Fibroblast of the conjunctiva (primary cell): ENCODE results near the gene DNAJB7.
"Not testable (repeated sequence)": the region's sequence is repeated elsewhere in the genome, so short reads cannot be mapped to it uniquely, and the experiment has no call there.

Experiments
- DNase-seq: peaks from one replicate; pipeline ENCODE4 v3.0.0-alpha.2; 2010; ENCODE audit warnings: low read depth

Gene DNAJB7

DNA sequence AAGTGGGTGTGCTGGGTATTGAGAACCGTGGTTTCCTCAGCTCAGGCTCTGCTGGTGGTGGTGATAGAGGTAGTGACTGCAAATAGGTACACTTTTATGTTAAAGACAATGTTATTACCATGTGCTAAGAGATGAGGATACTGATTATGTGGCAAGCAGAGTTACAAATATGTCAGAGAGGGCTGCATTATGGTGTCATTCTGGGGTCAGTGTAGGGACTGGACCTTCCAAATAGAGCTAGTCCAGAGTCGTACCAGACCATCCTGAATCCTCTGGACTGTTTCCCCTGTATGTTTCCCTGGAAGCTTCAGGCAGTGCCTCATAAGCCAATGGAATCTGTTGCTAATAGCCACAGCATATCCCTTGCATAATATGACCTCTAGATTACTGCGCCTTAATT is at the start of gene DNAJB7:
DNAJB7 (minus strand) TSS at position 101 of the 400 bp plus-strand sequence. CDS start 119 bp downstream, outside the sequence.
- no peak for DNase-seq

DNA sequence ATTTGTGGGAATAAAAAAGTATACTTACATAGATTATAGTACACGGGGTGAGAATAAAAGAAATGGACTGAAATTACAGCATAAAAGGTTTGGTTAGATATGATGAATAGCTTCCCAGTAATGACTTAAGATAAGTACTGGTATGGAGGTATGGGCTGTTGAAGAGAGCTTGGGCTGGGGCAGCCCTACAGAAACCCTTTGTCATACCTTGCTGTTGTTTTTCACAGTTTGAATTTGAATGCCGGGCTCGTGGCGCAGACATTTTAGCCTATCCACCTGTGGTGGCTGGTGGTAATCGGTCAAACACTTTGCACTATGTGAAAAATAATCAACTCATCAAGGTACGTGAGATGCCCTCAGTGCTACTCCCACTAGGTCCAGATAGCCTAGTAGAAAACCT is 47.0 kb upstream of the DNAJB7 start:
- DNase-seq, result no peak

GRCh38 chr22:40904101-40904500 is 42.2 kb upstream of the DNAJB7 start:
- no peak for DNase-seq

DNA sequence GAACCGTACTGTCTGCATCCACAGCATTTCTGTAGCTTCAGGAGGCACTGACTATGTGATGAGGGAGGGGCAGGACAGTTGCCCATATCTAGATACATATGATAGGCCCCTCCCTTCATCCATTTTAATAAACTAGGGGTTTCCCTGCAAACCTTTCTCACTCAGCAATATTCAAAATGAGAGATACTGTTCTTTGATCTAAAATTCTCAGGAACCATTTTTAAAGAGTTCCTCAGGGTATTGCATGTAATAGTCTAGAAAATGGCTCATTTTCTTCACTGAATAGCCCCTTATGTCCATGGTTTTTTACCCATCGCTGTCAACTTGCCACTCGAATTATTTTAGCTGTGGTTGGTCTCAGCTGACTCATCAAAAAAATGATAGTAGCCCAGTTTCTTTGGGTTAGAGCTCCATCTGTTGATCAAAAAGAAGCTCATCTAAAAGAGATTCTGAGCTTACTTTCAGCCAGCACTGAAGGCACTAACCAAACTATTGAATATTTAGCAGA is 37.0 kb upstream of the DNAJB7 start:
- DNase-seq, result peak; percentile 33

- DNase-seq, result no peak
Observed at GRCh38 chr22:40894417-40894816, 32.5 kb upstream of the DNAJB7 start.

- peak; percentile 28 for DNase-seq
Observed at GRCh38 chr22:40890881-40891280, 29.0 kb upstream of the DNAJB7 start.

- no peak for DNase-seq
Observed at GRCh38 chr22:40889116-40889515, 27.2 kb upstream of the DNAJB7 start.

GRCh38 chr22:40878922-40879321 is 17.0 kb upstream of the DNAJB7 start:
- no peak for DNase-seq

DNA sequence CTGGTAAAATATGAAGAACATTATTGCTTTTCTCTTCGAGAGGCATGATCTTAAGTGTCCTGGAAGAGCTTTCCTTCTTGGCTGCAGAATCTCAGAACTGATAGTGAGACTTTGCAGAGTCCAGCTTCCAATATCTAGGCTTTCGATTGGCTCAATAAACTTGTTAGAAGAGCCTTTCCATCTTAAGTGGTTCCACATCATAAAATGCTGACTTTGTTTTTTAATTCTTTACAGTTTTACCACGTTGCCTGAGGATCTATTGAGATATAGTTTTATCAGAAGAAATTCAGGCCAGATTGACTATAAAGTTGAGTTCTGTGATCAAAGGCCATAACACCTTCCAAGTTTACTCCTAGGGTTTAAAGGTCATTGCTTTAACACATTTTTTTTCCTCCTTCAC is 15.6 kb upstream of the DNAJB7 start:
- DNase-seq, result no peak

GRCh38 chr22:40876907-40877306 is 15.0 kb upstream of the DNAJB7 start:
- no peak for DNase-seq

GRCh38 chr22:40875111-40875510 is 13.2 kb upstream of the DNAJB7 start:
- DNase-seq, result no peak

DNA sequence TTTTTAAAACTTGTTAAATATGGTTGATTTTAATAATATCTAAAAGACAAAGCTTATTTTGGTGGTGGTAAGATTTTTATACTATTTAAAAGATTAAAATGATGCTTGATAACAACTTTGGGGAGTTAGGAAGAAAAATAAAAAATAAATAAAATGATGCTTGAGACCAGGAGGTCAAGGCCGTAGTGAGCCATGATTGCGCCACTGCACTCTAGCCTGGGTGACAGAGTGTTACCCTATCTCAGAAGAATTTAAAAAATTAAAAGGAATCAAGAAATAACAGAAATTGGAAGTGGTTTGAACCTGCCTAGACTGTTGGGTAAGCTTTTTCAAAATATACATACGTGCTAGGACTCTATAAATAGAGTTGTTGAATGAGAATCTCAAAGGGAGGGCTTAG is 12.1 kb upstream of the DNAJB7 start:
- DNase-seq, result no peak

- not testable (repeated sequence) for DNase-seq
Observed at GRCh38 chr22:40868379-40868778, 6.5 kb upstream of the DNAJB7 start.

DNA sequence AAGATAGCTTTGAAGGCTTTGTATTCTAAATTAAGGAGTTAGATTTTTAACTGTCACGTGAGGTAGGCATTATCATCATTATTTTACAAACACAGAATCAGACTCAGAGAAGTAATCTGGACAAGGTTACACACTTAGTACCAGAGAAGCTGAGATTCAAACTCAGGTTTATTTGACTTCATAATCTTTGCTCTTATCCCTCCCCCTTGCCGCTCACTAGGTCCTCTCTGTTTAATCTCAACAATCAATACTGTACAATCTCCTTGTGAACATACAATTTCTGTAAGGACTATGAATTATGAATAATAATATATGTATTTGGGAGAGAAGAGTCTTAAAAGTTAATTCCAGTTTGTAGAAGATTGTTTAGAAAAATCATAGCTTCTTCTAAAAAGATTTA is 5.2 kb upstream of the DNAJB7 start:
- no peak for DNase-seq

- DNase-seq, result no peak
Observed at GRCh38 chr22:40862537-40862936, 624 bp upstream of the DNAJB7 start.

GRCh38 chr22:40857309-40857855 is 4.5 kb downstream of the DNAJB7 start:
- DNase-seq, result no peak

DNA sequence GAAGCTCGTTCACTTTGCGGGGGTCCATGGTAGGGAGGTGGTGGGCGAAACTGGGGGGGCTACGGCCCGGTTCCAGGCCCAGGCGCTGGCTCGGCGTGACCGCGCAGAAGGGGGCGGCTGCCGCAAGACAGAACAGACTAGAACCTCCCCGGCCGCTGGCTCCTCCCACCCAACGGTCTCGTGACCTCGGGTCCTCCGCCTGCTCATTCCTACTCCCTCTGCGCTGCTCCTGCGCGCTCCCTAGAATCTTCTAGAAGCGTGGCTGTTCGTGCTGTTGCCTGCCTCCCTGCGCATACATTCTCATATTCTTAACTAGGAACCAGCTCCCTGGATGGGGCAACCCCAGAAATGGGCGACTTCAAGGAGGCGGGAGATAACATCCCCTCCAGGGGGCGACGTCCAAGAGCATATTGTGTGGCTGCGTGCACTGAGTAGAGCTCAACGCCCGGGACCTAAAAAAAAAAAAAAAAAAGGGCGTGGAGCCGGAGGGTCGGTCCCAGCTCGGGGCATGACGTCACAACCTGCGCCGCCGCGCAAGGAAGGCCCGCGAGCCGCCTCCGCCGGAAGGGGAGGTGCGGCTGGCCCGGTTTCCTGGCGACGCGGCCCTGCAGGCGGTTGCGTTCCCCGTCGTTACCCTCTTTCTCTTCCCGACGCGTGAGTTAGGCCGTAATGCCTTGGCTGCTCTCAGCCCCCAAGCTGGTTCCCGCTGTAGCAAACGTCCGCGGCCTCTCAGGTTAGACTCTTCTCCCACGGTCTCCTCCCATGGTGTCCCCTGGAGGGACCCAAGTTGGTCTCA is 5.2 kb downstream of the DNAJB7 start, which contains the start of the genes ST13 and XPNPEP3:
ST13 (minus strand) TSS at position 127 of the 796 bp plus-strand sequence; CDS start at position 28, 99 bp downstream.
XPNPEP3 (plus strand) TSS at position 636 of the 796 bp plus-strand sequence; CDS start at position 670, 34 bp downstream.
- DNase-seq, result peak; percentile 94

DNA sequence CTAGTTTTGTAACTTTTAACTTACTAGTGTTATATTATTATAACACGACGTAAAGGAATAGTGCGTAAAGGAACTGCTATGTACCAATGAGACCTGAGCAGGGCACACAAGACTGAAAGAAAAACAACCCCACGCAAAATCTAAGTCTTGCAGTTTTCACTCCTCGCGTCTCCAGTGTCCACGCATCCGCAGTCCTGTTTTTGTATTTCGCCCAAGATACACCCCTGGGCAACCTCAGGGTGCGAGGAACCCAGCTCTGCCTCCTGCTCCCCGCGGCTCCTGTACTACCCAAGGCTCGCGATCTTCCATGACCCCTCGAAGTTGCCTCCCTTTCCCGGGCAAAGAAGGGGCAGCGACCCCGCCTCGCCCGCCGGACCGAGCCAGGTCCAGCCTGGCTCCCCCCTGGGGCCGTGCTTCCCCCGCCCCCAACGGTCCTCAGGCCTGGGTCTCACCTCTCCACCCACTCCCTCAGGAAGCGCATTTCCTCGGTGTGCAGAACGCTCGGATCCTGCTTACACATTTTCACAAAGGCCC is 5.9 kb downstream of the DNAJB7 start:
- no peak for DNase-seq

- DNase-seq, result no peak
Observed at GRCh38 chr22:40855071-40855978, 6.6 kb downstream of the DNAJB7 start.

- no peak for DNase-seq
Observed at GRCh38 chr22:40853961-40854360, 8.0 kb downstream of the DNAJB7 start.

DNA sequence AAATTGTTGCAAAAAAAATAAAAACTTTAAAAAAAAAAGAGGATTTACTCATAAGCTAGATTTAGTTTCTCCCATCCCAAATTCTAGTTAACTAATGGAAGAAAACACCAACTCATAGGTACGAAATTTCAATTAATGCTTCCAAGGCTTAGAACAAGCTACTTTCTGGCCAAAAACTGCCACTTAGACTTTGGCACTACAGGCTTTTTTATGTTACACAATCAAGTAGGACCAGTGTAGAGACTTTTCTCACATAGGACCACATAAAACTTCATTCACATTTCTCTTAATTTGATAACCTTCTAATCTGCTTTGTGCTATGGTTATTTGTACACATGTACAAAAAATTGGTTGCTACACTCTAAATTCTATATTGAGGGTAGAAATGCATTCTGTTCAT is 8.6 kb downstream of the DNAJB7 start:
- DNase-seq, result no peak

- DNase-seq, result not testable (repeated sequence)
Observed at GRCh38 chr22:40845816-40846215, 16.1 kb downstream of the DNAJB7 start.
